GM18507 (cell line): ENCODE data around the gene BSN.

Source experiments
- DNase-seq: peaks from one replicate; pipeline ENCODE4 v3.0.0; 2011; ENCODE audit warnings: low read depth; ENCODE audit not compliant: insufficient read length; ENCODE audit errors: extremely low spot score
- FAIRE-seq: peaks from 2 replicates; lab custom pipeline; 2011; peaks lifted over from hg19 to GRCh38; lab: Jason Lieb, UNC

BSN gene, protein sequence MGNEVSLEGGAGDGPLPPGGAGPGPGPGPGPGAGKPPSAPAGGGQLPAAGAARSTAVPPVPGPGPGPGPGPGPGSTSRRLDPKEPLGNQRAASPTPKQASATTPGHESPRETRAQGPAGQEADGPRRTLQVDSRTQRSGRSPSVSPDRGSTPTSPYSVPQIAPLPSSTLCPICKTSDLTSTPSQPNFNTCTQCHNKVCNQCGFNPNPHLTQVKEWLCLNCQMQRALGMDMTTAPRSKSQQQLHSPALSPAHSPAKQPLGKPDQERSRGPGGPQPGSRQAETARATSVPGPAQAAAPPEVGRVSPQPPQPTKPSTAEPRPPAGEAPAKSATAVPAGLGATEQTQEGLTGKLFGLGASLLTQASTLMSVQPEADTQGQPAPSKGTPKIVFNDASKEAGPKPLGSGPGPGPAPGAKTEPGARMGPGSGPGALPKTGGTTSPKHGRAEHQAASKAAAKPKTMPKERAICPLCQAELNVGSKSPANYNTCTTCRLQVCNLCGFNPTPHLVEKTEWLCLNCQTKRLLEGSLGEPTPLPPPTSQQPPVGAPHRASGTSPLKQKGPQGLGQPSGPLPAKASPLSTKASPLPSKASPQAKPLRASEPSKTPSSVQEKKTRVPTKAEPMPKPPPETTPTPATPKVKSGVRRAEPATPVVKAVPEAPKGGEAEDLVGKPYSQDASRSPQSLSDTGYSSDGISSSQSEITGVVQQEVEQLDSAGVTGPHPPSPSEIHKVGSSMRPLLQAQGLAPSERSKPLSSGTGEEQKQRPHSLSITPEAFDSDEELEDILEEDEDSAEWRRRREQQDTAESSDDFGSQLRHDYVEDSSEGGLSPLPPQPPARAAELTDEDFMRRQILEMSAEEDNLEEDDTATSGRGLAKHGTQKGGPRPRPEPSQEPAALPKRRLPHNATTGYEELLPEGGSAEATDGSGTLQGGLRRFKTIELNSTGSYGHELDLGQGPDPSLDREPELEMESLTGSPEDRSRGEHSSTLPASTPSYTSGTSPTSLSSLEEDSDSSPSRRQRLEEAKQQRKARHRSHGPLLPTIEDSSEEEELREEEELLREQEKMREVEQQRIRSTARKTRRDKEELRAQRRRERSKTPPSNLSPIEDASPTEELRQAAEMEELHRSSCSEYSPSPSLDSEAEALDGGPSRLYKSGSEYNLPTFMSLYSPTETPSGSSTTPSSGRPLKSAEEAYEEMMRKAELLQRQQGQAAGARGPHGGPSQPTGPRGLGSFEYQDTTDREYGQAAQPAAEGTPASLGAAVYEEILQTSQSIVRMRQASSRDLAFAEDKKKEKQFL (N-terminal part only)

DNA sequence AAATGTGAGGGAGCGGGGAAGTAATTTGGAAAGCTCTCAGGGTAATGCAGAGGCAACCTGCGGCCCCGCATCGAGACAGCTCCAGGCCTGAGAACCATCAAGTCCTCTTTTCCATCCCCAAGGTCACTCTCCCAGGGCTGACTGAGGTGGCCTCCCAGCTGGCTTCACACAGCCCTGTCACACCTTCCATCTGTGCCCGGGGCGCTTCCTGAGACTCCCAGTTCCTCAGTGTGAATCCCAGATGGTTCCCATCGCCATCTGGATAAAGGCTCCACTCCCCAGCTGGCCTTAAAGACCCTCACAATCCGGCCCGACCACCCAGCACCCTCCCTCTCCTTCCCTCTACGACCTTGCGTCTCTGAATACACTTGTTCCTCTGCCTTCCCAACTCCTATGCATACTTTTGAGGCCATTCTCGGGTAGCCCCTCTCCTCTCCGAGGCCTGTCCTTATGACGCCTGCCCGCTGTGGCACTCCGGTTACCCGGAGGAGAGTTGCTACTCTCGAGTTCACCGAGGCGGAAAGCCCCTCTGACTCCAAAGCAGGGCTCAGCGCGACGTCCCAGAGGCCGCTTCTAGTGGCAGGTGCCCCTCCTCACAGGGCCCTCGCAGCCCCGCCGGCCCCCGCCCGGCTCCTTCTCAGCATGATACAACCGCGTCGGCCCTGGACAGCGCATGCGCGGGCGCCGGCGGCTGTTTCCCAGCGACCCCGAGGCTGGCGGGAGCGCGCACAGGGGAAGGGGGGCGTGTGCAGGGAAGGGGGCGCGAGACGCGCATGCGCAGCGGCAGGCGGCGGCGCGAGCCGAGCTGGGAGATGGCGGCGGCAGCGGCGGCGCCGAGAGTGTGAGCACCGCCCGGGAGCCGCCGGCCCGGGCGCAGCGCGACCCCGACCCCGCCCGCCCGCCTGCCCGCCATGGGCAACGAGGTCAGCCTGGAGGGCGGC lies at the start of gene BSN:
BSN (plus strand) TSS at position 786 of the 941 bp plus-strand sequence; CDS start at position 912, 126 bp downstream.
- peak; percentile 82 for FAIRE-seq

GRCh38 chr3:49506906-49507305 lies 47.4 kb upstream of the BSN start:
- FAIRE-seq (no peak), DNase-seq (no peak)

More for the DNA sequence above, at the start of gene BSN:
- DNase-seq = peak; percentile 99

GRCh38 chr3:49509028-49509561 lies 45.2 kb upstream of the BSN start:
- no peak for FAIRE-seq
- no peak for DNase-seq

DNA sequence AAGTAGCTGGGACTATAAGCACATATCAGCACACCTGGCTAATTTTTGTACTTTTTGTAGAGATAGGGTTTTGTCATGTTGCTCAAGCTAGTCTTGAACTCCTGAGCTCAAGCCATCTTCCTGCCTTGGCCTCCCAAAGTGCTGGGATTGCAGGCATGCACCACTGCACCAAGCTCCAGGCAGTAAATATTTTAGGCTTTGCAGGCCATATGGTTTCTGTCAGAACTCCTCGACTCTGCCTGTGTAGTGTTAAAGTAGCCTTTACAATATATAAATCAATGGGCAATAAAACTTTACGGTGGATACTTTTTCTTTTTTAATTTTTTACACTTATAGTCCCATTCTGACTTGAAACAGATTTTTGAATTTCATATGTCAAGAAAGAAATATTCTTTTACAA lies 42.6 kb upstream of the BSN start:
- no peak for DNase-seq
- FAIRE-seq = no peak

GRCh38 chr3:49512781-49513355 lies 41.4 kb upstream of the BSN start:
- DNase-seq (no peak), FAIRE-seq (no peak)

DNA sequence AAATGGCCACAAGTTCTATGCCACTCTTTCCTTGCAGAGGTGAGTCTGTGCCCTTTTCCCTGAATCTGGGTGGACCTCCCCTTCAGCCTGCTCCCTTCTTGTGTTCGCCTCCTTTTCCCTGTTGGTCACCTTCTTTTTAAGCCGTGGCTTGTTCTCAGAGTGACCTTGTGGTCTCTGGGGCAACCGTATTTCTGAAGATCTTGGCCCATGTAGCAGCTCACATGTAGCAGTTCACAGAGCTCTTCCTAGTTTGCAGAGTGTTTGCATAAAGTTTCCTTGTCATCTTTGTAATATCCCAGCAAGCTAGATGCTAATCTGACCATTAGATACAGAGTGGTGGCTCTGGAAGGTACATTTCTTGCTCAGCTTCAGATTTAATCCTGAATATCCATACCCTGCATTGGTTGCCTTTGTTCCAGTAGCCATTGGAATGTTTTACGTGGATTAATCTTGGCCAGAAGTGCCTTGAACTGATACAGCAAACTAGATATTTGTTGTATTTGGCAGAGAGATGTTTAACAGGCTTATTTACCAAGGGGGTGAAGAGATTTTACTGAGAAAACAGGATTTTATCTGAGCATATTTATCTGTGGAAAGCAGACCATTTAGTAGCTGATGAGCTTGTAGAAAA lies 40.7 kb upstream of the BSN start:
- FAIRE-seq (no peak), DNase-seq (no peak)

DNA sequence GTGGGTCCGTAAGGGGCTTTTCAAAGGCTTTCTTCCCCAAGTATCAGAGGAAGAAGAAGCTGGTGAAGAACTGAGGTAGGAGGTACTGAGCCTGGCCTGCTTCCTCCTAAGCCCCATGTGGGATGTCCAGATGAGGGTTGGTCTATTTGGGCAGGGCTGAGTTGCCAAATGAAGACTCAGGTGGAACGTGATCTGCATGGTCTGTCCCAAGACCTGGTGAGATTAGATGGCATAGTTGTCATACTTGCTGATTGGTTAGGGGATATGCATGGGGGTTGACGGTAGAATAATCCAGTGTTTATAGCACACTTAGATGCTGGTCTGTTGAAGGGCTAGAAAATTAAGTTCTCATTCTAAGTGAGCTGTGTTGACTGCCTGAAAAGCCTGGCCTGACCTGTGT lies 36.3 kb upstream of the BSN start:
- DNase-seq (no peak), FAIRE-seq (no peak)

GRCh38 chr3:49518441-49518840 lies 35.8 kb upstream of the BSN start:
- FAIRE-seq = no peak
- no peak for DNase-seq

DNA sequence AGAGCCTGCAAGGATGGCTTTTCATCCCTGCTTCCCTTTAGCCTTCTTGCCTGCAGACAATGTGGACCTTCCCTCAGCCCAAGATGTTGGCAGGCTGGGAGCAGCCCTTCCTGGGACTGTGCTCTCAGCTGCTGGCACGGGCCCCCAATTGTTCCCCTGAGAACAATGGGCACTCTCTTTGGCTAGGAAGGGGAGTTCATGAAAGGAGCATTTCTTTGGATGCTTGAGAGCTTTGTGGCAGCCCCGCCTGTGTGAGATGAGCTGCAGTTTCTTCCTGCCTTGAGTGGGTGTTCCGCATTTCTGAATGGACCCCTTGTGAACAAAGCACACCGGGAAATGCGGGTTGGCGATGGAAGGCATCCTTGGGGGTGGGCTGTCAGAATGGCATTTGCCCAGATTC lies 35.0 kb upstream of the BSN start:
- DNase-seq = no peak
- FAIRE-seq = no peak

GRCh38 chr3:49519916-49520385 lies 34.3 kb upstream of the BSN start:
- FAIRE-seq = no peak
- no peak for DNase-seq

DNA sequence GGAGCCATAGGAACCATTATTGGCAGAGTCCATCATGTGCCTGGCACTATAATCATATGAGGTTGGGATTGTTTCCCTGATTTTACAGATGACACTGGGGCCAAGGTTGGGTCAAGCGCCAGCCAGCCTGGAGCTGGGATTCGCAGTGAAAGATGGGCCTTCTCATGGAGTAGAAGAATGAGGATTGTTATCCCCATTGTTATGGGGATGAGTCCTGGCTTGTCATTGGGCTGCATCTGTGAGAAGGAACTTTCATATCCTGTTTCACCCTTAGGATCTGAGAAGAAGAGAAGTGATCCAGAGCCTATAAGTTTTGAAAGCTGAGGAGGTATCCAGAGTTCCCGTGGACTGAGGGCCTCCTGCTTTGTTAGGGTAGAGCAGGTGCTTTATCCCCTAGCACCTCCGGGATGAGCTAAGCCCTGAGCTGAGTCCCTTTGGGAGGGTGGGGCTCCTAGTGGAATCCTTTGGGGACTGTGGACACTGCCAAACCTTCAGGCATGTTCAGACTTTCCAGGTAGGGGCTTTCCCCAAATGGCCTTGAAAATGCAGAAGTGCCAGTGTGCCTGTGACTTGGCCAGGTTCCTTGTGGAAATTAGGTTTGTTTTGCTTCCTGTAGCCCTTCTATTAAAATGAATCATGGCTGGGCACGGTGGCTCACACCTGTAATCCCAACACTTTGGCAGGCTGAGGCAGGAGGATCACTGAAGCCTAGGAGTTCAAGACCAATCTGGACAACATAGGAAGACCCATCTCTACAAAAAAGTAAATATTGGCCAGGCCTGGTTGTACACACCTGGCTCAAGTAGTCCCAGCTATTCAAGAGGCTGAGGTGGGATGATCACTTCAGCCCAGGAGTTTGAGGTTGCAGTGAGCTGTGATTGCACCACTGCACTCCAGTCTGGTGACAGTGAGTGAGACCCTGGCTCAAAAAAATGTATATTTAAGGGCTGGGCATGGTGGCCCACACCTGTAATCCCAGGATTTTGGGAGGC lies 30.2 kb upstream of the BSN start:
- DNase-seq (no peak), FAIRE-seq (no peak)

DNA sequence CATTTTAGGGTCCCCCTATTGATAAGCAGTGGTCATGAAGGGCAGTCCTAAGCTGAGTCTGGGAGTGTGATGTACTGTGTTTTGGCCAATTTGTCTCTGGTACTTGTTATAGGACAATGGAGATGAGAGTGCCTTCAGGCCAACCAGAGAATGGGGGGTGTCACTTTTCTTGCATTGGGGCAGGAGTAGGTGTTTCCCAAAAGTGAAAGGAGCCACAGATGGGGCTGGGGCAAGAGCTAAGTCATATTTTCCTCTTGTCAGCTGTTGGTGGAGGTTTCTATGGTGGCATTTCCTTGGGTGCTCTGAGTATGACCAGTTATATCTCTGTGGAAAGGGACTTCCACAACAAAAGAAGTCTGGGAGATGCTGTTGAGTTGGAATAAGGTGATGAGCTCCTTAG lies 24.7 kb upstream of the BSN start:
- DNase-seq = no peak
- FAIRE-seq = no peak

GRCh38 chr3:49530231-49530630 lies 24.0 kb upstream of the BSN start:
- no peak for DNase-seq
- no peak for FAIRE-seq

DNA sequence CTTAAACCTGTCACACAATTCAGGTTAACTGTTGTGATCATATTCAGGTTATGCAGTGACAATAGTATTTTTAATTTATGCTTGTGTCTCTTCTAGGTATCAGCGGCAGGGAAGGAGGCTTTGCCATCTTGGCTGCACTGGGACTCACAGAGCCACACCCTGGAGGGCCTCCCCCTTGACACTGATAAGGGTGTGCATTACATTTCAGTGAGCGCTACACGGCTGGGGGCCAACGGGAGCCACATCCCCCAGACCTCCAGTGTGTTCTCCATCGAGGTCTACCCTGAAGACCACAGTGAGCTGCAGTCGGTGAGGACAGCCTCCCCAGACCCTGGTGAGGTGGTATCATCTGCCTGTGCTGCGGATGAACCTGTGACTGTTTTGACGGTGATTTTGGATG lies 23.6 kb upstream of the BSN start:
- no peak for FAIRE-seq

GRCh38 chr3:49531218-49531617 lies 23.1 kb upstream of the BSN start:
- FAIRE-seq (no peak), DNase-seq (no peak)

More for the DNA sequence above, 23.6 kb upstream of the BSN start:
- DNase-seq = no peak

DNA sequence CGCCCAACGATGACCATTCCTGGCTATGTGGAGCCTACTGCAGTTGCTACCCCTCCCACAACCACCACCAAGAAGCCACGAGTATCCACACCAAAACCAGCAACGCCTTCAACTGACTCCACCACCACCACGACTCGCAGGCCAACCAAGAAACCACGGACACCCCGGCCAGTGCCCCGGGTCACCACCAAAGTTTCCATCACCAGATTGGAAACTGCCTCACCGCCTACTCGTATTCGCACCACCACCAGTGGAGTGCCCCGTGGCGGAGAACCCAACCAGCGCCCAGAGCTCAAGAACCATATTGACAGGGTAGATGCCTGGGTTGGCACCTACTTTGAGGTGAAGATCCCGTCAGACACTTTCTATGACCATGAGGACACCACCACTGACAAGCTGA lies 22.6 kb upstream of the BSN start:
- FAIRE-seq = no peak
- no peak for DNase-seq
